ENCODE results near the gene PTPRJ. TPM values are rescaled to one million over a fixed set of nuclear protein-coding genes. Genes with fewer than 3 reads are reported as not detected.

Gene PTPRJ
- polyA plus RNA-seq, 1 donor from 2014 or later, result 8.6 TPM

- Histone ChIP-seq H3K9me2 (ENCODE audit: insufficient read depth, low read length) (no peaks in the 10 kb centered on the region), H3K36me3 (ENCODE audit: insufficient read depth, low read length) (no peaks in the 10 kb centered on the region), H3K4me3 (ENCODE audit: low read length) (peak overlapping the region; percentile 55), H3F3A (ENCODE audit: insufficient read depth, low read length, poor library complexity, severe bottlenecking) (peaks cover 5% of the 10 kb centered on the region), H4K20me1 (ENCODE audit: insufficient read depth) (no peaks in the 10 kb centered on the region), H2AFZ (ENCODE audit: low read depth, low read length) (peak overlapping the region; percentile 65), H3K27me3 (ENCODE audit: insufficient read depth, low read depth, low read length) (no peaks in the 10 kb centered on the region), H3K9me3 (ENCODE audit: low read length) (no peaks in the 10 kb centered on the region), H3K27ac (ENCODE audit: low read length) (peak overlapping the region; percentile 84), H3K79me2 (replicated peaks; ENCODE audit: insufficient read depth, low read length) (peaks cover 16% of the 10 kb centered on the region), H3K4me2 (ENCODE audit: low read length) (peak overlapping the region; percentile 59), H3K9ac (ENCODE audit: low read length) (peak overlapping the region; percentile 73)
- TF ChIP-seq POLR2AphosphoS5 (IDR thresholded peaks at IDR 0.05) (no peak), MXI1 (conservative IDR thresholded peaks at IDR 0.05; ENCODE audit: poor library complexity, severe bottlenecking) (no peak), EP300 (conservative IDR thresholded peaks at IDR 0.05; ENCODE audit: poor library complexity, severe bottlenecking) (no peak), EZH2 (IDR thresholded peaks at IDR 0.05; ENCODE audit: borderline replicate concordance, insufficient read depth, low read length, poor library complexity, severe bottlenecking) (no peak), SMC3 (conservative IDR thresholded peaks at IDR 0.05; ENCODE audit: poor library complexity) (no peak), CTCF (IDR thresholded peaks at IDR 0.05; ENCODE audit: poor library complexity, severe bottlenecking) (no peak), TAF1 (IDR thresholded peaks at IDR 0.05; ENCODE audit: low read depth) (no peak), RAD21 (conservative IDR thresholded peaks at IDR 0.05) (no peak)
- TF ChIP-seq, protein P1, sequence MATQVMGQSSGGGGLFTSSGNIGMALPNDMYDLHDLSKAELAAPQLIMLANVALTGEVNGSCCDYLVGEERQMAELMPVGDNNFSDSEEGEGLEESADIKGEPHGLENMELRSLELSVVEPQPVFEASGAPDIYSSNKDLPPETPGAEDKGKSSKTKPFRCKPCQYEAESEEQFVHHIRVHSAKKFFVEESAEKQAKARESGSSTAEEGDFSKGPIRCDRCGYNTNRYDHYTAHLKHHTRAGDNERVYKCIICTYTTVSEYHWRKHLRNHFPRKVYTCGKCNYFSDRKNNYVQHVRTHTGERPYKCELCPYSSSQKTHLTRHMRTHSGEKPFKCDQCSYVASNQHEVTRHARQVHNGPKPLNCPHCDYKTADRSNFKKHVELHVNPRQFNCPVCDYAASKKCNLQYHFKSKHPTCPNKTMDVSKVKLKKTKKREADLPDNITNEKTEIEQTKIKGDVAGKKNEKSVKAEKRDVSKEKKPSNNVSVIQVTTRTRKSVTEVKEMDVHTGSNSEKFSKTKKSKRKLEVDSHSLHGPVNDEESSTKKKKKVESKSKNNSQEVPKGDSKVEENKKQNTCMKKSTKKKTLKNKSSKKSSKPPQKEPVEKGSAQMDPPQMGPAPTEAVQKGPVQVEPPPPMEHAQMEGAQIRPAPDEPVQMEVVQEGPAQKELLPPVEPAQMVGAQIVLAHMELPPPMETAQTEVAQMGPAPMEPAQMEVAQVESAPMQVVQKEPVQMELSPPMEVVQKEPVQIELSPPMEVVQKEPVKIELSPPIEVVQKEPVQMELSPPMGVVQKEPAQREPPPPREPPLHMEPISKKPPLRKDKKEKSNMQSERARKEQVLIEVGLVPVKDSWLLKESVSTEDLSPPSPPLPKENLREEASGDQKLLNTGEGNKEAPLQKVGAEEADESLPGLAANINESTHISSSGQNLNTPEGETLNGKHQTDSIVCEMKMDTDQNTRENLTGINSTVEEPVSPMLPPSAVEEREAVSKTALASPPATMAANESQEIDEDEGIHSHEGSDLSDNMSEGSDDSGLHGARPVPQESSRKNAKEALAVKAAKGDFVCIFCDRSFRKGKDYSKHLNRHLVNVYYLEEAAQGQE (IDR thresholded peaks at IDR 0.05; ENCODE audit: borderline replicate concordance), result no peak
Measured at GRCh38 chr11:48018528-48019216, 38.3 kb downstream of the PTPRJ start.

DNA sequence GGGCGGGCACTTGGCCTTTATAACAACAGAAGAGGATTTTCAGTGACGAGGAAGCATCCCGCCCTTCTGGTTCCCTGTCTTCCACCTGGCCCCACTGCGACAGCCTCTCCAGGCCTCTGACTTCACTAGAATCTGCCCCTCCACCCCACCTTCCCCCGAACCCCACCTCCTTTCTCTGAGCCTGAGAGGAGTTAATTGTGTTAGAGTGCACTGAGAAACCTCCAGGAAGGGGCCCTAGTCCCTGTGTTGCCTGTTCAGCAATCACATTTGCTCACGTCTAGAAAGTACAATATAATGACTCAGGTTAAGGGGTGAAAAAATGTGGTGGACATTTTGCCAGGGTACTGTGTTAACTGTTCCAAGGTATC is 38.8 kb downstream of the PTPRJ start:
- no peak overlapping the region for H2AFZ ChIP-seq (ENCODE audit: low read depth, low read length)
- peaks cover 5% of the 10 kb centered on the region for H3F3A ChIP-seq (ENCODE audit: insufficient read depth, low read length, poor library complexity, severe bottlenecking)
- H3K9ac ChIP-seq (ENCODE audit: low read length), result peak overlapping the region; percentile 73
- H3K4me2 ChIP-seq (ENCODE audit: low read length), result no peak overlapping the region
- H3K36me3 ChIP-seq (ENCODE audit: insufficient read depth, low read length), result no peaks in the 10 kb centered on the region
- H3K79me2 ChIP-seq (replicated peaks; ENCODE audit: insufficient read depth, low read length), result peaks cover 16% of the 10 kb centered on the region
- H3K4me3 ChIP-seq (ENCODE audit: low read length), result peak overlapping the region; percentile 55
- no peaks in the 10 kb centered on the region for H3K9me3 ChIP-seq (ENCODE audit: low read length)
- H3K9me2 ChIP-seq (ENCODE audit: insufficient read depth, low read length), result no peaks in the 10 kb centered on the region
- H4K20me1 ChIP-seq (ENCODE audit: insufficient read depth), result no peaks in the 10 kb centered on the region
- TF ChIP-seq SMC3 (conservative IDR thresholded peaks at IDR 0.05; ENCODE audit: poor library complexity), result no peak
- TF ChIP-seq TAF1 (IDR thresholded peaks at IDR 0.05; ENCODE audit: low read depth), result no peak
- no peak for TF ChIP-seq CTCF (IDR thresholded peaks at IDR 0.05; ENCODE audit: poor library complexity, severe bottlenecking)
- TF ChIP-seq POLR2AphosphoS5 (IDR thresholded peaks at IDR 0.05), result peak; percentile 47
- no peak for TF ChIP-seq RAD21 (conservative IDR thresholded peaks at IDR 0.05)
- TF ChIP-seq EZH2 (IDR thresholded peaks at IDR 0.05; ENCODE audit: borderline replicate concordance, insufficient read depth, low read length, poor library complexity, severe bottlenecking), result no peak
- H3K27me3 ChIP-seq (ENCODE audit: insufficient read depth, low read depth, low read length), result no peaks in the 10 kb centered on the region
- H3K27ac ChIP-seq (ENCODE audit: low read length), result peak overlapping the region; percentile 84
